Left lobe of liver (tissue), 2 donors: Measurements from ENCODE around the gene HOXD10. TPM values are rescaled to one million over a fixed set of nuclear protein-coding genes. Genes with fewer than 3 reads are reported as not detected.
A peak's percentile ranks its signal among the peaks of the same experiment; 100 is the strongest.

Experiments
- ATAC-seq: fragments of 200-7000 bp; cut with Tn5 transposase; one replicate; pipeline ENCODE4 v1.9.1; 2020; ENCODE audit warnings: mild to moderate bottlenecking, moderate library complexity
- DNase-seq: peaks from one replicate; pipeline ENCODE4 v3.0.0-alpha.2; 2020; ENCODE audit warnings: low spot score
- total RNA-seq: library from RNA; stranded (reverse); gene quantifications from one replicate; pipeline ENCODE4 v1.2.1, GENCODE V29; 2021
- donor health status: DM: no; HTN: no; CAD: no; lungs with moderate emphysema.
- donor health status: DM: no; HTN: yes; CAD: no.

Gene HOXD10
- total RNA-seq, 1 donor from 2014 or later = not detected

DNA sequence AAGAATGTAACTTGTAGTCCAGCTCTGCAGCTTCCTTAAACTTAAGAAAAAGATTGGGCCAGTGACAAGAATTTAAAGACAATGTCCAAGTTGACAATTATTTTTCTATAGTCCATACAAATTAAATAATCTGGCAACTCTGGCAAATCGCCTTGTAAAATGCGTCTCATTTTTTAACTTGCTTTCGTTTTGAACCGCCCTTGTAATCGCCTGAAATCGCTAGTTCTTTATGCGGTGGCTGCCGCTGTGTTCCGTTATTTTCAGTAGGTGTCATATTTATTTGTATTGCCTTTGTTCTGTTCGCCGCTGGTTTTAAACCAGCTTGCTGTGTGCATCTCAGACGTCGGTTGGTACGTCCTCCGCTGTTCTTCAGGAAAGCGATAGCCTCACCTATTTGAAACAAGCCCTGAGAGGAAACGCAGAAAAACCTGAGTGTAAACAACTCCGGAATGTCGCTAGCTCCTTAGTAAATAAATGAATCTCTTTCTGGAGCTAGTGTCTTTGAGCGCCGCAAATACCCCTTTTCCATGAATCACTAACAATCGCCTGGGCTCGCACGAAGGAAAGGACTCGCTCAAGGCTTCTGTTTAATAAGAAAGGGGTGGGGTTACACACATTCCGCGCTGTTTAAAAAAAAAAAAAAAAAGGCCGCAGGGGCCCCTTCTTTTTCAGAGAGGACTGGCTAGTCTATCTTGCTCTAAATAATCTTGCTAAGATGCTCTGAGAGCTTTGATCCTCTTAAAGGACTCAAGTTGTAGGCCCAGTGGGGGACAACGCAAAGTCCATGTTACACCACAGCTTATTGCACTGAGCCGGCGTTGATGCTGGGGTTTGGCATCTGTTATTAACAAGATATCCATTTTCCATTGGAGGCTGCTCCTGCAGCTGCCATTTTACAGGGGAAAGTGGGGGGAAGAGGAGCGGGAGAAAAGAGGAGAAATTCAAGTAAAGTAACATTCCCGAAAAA is 15.9 kb downstream of the HOXD10 start:
- ATAC-seq (no peak), DNase-seq (no peak)

GRCh38 chr2:176133389-176133788 is 16.8 kb downstream of the HOXD10 start:
- DNase-seq = no peak
- no peak for ATAC-seq

DNA sequence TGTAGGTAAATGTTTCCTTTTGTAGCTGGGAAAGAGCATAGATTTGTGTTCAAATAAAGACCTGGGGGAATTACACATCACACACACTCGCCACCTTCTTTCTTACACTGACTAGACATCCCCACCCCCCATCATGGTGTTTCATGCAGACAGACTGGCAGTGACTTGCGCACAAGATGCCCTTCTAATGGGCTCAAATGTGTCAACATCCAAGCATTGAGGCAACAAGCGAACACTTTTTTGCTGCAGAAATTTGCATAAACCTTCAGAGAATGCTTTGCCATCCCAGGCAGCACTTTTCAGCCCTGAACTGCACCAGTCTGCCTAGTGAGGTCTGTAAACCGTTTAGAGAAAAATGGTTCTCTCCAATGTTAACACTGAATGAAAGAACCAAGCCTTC is 17.5 kb downstream of the HOXD10 start:
- no peak for DNase-seq

GRCh38 chr2:176135035-176135440 is 18.5 kb downstream of the HOXD10 start:
- DNase-seq (no peak), ATAC-seq (no peak)

More for the DNA sequence above, 17.5 kb downstream of the HOXD10 start:
- ATAC-seq = no peak

DNA sequence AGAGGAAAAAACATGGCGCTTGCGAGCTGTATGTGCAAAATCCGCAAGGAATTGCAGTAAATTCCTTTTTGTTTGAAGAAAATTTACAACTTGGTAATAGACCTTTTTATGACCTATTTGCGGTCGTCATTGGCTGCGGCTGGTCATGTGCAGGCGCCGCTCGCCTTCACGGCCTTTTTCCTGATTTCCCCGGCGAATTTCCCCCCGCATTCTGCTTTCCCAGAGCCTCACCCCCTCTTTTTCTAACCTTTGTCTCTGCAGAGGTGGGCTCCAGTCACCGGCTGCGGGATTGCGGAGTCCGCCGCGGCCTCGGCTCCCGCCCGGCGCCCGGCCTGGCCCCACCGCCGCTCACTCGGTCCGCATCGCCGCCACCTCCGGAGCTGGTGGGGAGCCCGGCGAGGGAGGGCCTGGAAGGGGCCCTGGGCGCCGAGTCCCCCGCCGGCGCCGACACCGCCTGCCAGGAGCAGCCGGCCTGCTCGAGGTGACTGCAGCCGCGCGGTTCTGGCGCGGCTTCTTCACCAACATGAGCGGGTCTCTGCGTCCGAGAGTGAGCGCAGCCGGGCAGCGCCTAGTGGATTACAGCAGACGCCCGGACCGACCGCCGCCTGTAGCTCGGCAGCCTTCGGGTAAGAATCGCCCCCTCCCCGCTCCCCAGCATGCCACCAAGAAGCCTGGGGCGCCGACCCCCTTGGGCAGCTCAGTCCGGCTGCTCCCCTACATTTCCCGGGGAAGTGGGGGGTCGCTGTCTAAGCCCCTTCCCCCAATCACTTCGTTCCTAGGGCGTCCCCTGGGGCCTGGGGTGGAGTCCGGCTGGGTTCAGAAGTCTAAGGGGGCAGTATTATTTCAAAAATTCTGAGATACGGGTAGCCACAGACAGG is 20.0 kb downstream of the HOXD10 start:
- no peak for ATAC-seq
- no peak for DNase-seq

DNA sequence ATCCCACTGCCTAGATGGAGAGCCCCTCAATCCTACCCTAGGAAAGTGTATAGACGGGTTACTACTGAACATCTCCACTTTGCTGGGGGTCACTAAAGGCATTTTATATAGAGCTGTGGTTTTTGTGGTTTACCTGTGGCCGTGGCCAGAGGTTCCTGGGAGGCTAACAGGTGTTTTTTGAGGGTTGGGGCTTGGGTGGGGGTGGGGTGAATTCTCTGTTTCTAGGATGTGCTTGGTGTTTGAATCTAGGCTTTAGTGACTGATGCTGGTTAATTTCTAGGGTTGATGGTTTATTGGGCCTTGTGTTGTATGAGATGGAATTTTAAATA is 20.6 kb downstream of the HOXD10 start:
- DNase-seq (no peak), ATAC-seq (no peak)

- ATAC-seq (peak; percentile 62), DNase-seq (peak; percentile 60)
These were observed 21.3 kb downstream of the HOXD10 start for GRCh38 chr2:176137906-176138305.

- no peak for DNase-seq
- no peak for ATAC-seq
These were observed 21.9 kb downstream of the HOXD10 start for GRCh38 chr2:176138526-176138922.

DNA sequence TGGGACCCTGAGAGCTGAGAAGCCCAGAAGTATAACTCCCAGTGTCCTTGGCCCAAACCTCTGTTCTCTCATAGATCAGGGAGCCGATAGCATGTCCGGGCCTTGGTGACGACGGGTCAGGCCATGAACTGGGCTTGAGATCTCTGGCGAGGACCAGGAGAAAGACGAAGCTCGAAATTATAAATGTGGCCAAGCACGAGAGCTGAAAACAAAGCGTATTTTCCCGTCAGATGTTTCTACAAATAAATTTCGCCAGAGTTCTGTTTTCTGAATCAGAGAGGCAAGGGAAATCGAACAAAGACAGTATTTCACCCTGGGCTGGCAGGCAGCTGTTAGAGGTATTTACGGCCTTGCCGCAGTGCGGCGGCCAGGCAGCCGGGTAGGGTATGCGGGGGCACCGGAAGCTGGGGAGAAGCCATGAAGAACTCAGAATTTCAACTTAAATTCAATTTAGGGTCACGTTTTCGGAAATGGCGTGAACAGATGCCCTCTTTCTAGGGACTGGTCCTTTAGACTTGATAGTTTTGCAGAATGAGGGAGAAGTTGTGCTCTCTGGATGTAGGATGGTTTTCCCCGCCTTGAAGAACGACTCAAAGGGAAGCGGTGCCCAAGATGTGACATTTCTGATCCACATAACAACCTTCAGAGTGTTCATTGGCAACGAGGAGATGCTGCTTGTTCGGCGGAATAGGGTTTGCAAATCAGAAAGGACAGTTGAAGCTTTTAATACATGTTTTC is 22.5 kb downstream of the HOXD10 start:
- ATAC-seq = no peak
- no peak for DNase-seq

DNA sequence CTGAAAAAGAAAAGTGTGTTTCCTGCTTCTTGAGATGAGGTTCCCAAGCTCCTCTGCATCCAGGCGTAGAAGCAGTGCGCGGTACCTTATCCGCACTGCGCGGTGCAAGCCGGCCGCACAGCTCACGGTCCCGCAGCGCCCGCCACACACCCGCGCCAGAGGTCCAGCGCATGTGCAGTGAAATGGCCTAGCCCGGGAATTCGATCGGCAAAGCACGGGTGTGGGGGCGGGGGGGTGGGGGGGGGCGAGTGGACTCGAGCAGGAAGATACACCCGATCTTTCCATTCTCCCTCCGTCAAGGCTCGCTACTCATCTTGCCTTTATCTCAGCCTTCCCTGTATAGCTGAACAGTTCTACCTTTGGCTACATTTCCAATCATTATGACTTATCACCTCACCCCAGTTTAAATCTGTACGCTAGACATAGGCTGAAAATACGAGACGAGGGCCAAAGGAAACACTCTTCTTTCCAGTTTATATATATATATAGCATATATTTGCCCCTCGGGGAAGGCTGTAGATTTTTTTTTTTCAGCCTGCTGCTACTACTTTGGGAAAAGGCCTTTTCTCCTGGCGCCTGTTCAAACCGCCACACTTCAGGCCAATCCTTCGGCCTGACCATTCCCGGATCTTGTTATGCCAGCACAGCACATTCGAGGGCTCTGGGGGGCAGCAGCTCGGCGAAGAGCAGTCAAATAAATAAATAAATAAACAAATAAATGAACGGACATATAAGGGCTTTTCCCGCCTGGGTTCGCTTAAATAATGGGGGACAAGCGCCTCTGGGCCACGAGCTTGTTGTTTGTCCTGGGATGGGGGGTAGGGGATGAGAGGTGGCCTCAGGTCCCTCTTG is 23.3 kb downstream of the HOXD10 start:
- DNase-seq = no peak
- no peak for ATAC-seq

DNA sequence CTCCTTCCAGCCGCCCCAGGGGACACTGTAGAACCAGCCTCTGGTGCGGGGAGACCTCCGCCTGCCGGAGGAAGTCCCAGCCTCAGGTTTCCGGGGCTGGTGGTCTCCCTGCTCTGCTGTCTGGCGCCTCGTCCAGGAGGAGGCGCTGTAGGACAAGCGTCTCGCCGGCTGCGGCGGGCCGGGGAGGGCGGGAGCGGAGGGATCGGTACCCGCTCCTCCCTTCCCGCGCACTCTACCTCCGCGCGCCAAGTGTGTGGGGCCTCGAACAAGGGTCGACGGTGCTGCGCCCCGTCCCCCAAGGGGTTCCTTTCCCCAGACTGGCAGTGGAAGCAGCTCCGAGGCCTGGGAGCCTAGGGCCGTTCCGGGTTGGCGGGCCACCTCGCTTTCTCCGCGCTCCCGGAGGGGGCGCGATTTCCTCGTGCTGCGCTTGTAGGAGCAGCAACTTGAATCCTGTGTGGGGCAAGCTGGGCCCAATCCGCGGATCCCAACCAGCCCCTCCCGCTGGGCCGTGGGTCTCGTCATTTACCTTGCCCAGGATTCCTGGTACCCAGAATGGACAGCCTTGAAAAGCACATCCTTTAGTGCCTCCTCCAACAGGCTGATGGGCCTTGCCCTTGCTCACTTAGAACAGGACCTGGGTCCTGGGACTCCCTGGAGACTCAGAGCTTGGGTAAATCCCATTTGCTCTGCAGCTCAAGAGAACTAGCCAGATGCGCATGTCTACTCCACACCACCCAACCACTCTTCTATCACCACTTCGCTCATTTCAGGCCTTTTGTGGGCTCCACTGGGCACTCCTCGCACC is 24.1 kb downstream of the HOXD10 start:
- peak; percentile 66 for DNase-seq
- peak; percentile 95 for ATAC-seq

GRCh38 chr2:176142281-176142680 is 25.7 kb downstream of the HOXD10 start:
- DNase-seq = no peak
- no peak for ATAC-seq

GRCh38 chr2:176145085-176145969 is 28.7 kb downstream of the HOXD10 start:
- no peak for DNase-seq
- ATAC-seq = no peak

- DNase-seq (no peak), ATAC-seq (no peak)
These were observed 29.5 kb downstream of the HOXD10 start for GRCh38 chr2:176146101-176146500.

- no peak for ATAC-seq
- DNase-seq = no peak
These were observed 30.1 kb downstream of the HOXD10 start for GRCh38 chr2:176146645-176147044.

GRCh38 chr2:176147210-176147799 is 30.7 kb downstream of the HOXD10 start:
- no peak for DNase-seq
- ATAC-seq = no peak

DNA sequence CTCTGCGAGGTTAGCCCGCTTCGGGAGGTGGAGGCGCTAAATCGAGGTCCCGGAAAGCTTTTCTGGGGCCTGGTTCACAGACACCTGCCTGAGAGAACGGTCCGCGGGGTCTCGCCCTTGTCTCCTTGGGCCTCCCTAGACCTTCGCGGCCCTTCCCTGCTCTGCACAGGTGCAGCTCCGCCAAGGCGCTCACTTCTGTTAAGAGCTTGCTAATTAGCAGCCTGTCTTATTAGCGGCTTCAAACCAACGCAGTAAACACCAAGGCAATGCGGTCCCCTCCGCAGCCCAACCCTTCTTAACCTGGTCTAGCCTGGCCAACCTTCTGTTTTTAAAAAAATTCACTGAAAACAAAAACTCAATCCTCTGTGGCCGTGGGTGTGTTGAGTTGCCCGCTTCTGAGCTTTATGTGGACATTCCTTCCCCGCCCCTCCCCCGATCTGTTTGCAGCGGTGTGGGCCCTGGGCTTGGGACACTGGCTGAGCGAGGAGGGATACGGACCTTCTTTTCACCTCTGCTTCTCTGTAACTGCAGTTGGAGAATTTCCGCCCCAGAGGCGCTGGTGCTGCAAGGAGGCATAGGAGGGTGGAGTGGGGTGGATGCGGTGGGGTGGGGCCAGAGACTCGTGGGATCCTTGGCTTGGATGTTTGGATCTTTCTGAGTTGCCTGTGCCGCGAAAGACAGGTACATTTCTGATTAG is 31.4 kb downstream of the HOXD10 start:
- ATAC-seq (no peak), DNase-seq (no peak)
